ENCODE results near the gene SKIC2.

The SKIC2 gene

DNA sequence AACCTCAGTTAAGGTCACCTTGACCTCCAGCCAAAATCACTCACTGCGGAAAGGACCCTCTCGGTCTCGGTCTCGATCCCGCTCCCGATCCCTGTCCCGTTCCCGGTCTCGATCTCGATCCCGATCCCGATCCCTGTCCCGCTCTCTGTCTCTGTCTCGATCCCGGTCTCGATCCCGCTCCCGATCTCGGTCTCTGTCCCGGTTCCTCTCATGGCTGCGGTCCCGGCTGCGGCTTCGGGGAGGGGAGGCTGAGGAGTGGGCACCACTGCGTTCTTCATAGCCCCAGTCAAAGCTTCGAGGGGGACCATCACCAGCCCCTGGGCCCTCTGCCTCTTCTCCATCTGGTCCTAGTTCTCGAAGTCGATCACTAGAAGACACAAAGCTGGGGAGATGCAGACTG, 4.5 kb upstream of the SKIC2 start:
- H3K4me3 ChIP-seq (ENCODE audit: low read length), result no peak overlapping the region
- H3K79me2 ChIP-seq (ENCODE audit: low read length), result peaks cover 14% of the 10 kb centered on the region
- H3K9ac ChIP-seq (ENCODE audit: low read length), result no peak overlapping the region
- no peaks in the 10 kb centered on the region for H3K9me3 ChIP-seq (ENCODE audit: insufficient read depth, low read length)
- no peak for TF ChIP-seq EZH2phosphoT487 (IDR thresholded peaks at IDR 0.05; ENCODE audit: low read depth)
- TF ChIP-seq, protein P1, sequence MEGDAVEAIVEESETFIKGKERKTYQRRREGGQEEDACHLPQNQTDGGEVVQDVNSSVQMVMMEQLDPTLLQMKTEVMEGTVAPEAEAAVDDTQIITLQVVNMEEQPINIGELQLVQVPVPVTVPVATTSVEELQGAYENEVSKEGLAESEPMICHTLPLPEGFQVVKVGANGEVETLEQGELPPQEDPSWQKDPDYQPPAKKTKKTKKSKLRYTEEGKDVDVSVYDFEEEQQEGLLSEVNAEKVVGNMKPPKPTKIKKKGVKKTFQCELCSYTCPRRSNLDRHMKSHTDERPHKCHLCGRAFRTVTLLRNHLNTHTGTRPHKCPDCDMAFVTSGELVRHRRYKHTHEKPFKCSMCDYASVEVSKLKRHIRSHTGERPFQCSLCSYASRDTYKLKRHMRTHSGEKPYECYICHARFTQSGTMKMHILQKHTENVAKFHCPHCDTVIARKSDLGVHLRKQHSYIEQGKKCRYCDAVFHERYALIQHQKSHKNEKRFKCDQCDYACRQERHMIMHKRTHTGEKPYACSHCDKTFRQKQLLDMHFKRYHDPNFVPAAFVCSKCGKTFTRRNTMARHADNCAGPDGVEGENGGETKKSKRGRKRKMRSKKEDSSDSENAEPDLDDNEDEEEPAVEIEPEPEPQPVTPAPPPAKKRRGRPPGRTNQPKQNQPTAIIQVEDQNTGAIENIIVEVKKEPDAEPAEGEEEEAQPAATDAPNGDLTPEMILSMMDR (IDR thresholded peaks at IDR 0.05; ENCODE audit: low read depth, low read length), result no peak
- H2AFZ ChIP-seq (ENCODE audit: low read depth, low read length), result no peak overlapping the region
- H3K4me2 ChIP-seq (ENCODE audit: low read length), result no peak overlapping the region
- no peaks in the 10 kb centered on the region for H4K20me1 ChIP-seq (ENCODE audit: insufficient read depth, low read length)
- H3K36me3 ChIP-seq (replicated peaks; ENCODE audit: low read depth, low read length), result peaks cover 4% of the 10 kb centered on the region
- no peak overlapping the region for H3K27ac ChIP-seq (ENCODE audit: low read length)
- H3K27me3 ChIP-seq (ENCODE audit: low read depth, low read length), result no peaks in the 10 kb centered on the region
- H3K4me1 ChIP-seq (ENCODE audit: low read length), result peaks cover 7% of the 10 kb centered on the region

DNA sequence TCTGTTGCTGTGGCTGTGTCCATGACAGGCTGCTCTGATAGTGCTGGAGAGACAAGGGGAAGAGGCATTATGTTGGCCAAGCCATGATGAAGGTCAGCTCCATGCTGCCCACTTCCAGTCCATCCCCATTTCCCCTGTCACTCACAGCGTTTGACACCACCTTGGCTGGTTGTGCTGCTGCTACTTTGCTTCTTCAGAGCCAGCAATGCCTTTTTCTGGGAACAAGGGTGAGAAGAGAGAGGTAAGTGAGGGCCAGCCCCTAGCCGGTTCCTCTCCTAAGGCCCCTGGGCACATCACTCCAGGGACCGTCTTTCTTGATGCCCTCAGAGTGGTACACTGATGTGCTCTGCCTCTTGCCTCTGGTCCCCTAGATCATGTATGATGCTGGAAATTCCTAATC, 2.2 kb upstream of the SKIC2 start:
- Histone ChIP-seq H3K9me3 (ENCODE audit: insufficient read depth, low read length) (no peaks in the 10 kb centered on the region), H3K27me3 (ENCODE audit: low read depth, low read length) (no peaks in the 10 kb centered on the region), H3K4me2 (ENCODE audit: low read length) (no peak overlapping the region), H2AFZ (ENCODE audit: low read depth, low read length) (no peak overlapping the region), H3K79me2 (ENCODE audit: low read length) (peaks cover 21% of the 10 kb centered on the region), H3K36me3 (replicated peaks; ENCODE audit: low read depth, low read length) (peaks cover 10% of the 10 kb centered on the region), H3K9ac (ENCODE audit: low read length) (no peak overlapping the region), H3K4me1 (ENCODE audit: low read length) (peaks cover 13% of the 10 kb centered on the region), H3K4me3 (ENCODE audit: low read length) (no peak overlapping the region), H3K27ac (ENCODE audit: low read length) (no peak overlapping the region), H4K20me1 (ENCODE audit: insufficient read depth, low read length) (no peaks in the 10 kb centered on the region)
- TF ChIP-seq EZH2phosphoT487 (IDR thresholded peaks at IDR 0.05; ENCODE audit: low read depth), result no peak
- TF ChIP-seq, protein P1 (IDR thresholded peaks at IDR 0.05; ENCODE audit: low read depth, low read length), result no peak

DNA sequence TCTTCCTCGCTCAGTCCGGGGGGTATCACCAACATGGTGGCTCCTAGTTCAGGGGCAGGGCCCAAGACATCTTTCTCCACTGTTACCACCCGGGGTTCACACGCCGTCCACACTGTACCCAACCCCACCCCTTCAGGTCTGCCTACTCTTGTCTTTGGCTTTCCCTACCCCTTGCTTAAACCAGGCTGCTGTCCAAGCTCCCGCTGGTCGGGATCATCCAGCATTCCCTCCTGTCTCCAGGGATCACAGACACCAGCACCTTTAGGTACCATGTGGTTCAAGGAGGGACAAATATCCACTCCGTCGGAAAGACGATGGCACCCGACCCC, 599 bp upstream of the SKIC2 start:
- peaks cover 13% of the 10 kb centered on the region for H3K4me1 ChIP-seq (ENCODE audit: low read length)
- H3K9ac ChIP-seq (ENCODE audit: low read length), result peak overlapping the region; percentile 85
- peaks cover 21% of the 10 kb centered on the region for H3K79me2 ChIP-seq (ENCODE audit: low read length)
- no peak for TF ChIP-seq EZH2phosphoT487 (IDR thresholded peaks at IDR 0.05; ENCODE audit: low read depth)
- TF ChIP-seq, protein P1 (IDR thresholded peaks at IDR 0.05; ENCODE audit: low read depth, low read length), result no peak
- H3K4me2 ChIP-seq (ENCODE audit: low read length), result peak overlapping the region; percentile 77
- H4K20me1 ChIP-seq (ENCODE audit: insufficient read depth, low read length), result no peaks in the 10 kb centered on the region
- peak overlapping the region; percentile 63; the same call in 1 of the 2 replicates for H2AFZ ChIP-seq (ENCODE audit: low read depth, low read length)
- peak overlapping the region; percentile 98 for H3K4me3 ChIP-seq (ENCODE audit: low read length)
- peaks cover 11% of the 10 kb centered on the region for H3K36me3 ChIP-seq (replicated peaks; ENCODE audit: low read depth, low read length)
- H3K27me3 ChIP-seq (ENCODE audit: low read depth, low read length), result no peaks in the 10 kb centered on the region
- no peaks in the 10 kb centered on the region for H3K9me3 ChIP-seq (ENCODE audit: insufficient read depth, low read length)
- 0 out of 2 replicates have a peak overlapping the region, but pooled peaks have one; percentile 16 for H3K27ac ChIP-seq (ENCODE audit: low read length)

DNA sequence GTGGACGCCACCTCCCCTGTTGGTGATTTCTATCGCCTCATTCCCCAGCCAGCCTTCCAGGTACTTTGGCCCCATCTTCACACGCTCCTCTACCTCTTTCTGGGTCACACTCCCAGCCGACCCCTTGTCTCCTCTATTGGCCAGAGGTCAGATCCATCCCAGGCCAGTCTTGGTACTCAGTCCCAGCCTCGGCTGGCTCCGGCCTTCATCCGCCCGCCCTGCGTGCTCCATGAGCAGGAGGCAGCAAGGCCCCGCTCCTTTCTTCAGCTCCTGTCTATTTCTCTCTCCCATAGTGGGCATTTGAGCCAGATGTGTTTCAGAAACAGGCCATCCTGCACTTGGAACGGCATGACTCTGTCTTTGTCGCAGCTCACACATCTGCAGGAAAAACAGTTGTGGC, 2.6 kb downstream of the SKIC2 start:
- TF ChIP-seq, protein P1 (IDR thresholded peaks at IDR 0.05; ENCODE audit: low read depth, low read length), result no peak
- peaks cover 12% of the 10 kb centered on the region for H3K36me3 ChIP-seq (replicated peaks; ENCODE audit: low read depth, low read length)
- H2AFZ ChIP-seq (ENCODE audit: low read depth, low read length), result no peak overlapping the region
- H3K27ac ChIP-seq (ENCODE audit: low read length), result no peak overlapping the region
- H3K79me2 ChIP-seq (ENCODE audit: low read length), result peaks cover 21% of the 10 kb centered on the region
- peaks cover 13% of the 10 kb centered on the region for H3K4me1 ChIP-seq (ENCODE audit: low read length)
- H3K9me3 ChIP-seq (ENCODE audit: insufficient read depth, low read length), result no peaks in the 10 kb centered on the region
- H3K9ac ChIP-seq (ENCODE audit: low read length), result no peak overlapping the region
- H3K4me2 ChIP-seq (ENCODE audit: low read length), result no peak overlapping the region
- no peak overlapping the region for H3K4me3 ChIP-seq (ENCODE audit: low read length)
- H4K20me1 ChIP-seq (ENCODE audit: insufficient read depth, low read length), result no peaks in the 10 kb centered on the region
- H3K27me3 ChIP-seq (ENCODE audit: low read depth, low read length), result no peaks in the 10 kb centered on the region

Data from OCI-LY3 (cell line).